MM.1S (cell line): ENCODE results near the gene SVOP.

ENCODE experiments used
- EZH2 ChIP-seq: fragments of 300-600 bp; sonication (generic); optimal IDR thresholded peaks from 2 replicates; pipeline ENCODE3; 2017; ENCODE audit warnings: low read depth, mild to moderate bottlenecking, antibody characterized with exemption, low read length, mixed read lengths
- TF ChIP-seq, protein P1 (sequence below): fragments of 300-600 bp; sonication (generic); IDR thresholded peaks from 2 replicates; pipeline ENCODE4 v1.5.1; 2016; ENCODE audit warnings: antibody characterized with exemption, low read length, mixed read lengths

GRCh38 chr12:108860443-108860842, 160.4 kb downstream of the SVOP start:
- TF ChIP-seq, protein P1, sequence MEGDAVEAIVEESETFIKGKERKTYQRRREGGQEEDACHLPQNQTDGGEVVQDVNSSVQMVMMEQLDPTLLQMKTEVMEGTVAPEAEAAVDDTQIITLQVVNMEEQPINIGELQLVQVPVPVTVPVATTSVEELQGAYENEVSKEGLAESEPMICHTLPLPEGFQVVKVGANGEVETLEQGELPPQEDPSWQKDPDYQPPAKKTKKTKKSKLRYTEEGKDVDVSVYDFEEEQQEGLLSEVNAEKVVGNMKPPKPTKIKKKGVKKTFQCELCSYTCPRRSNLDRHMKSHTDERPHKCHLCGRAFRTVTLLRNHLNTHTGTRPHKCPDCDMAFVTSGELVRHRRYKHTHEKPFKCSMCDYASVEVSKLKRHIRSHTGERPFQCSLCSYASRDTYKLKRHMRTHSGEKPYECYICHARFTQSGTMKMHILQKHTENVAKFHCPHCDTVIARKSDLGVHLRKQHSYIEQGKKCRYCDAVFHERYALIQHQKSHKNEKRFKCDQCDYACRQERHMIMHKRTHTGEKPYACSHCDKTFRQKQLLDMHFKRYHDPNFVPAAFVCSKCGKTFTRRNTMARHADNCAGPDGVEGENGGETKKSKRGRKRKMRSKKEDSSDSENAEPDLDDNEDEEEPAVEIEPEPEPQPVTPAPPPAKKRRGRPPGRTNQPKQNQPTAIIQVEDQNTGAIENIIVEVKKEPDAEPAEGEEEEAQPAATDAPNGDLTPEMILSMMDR, result no peak
- TF ChIP-seq EZH2, result no peak
